ENCODE measurements around the gene CD99.

- TF ChIP-seq CTCF (IDR thresholded peaks at IDR 0.05) (no peak), POLR2A (IDR thresholded peaks at IDR 0.05) (no peak)
Observed at GRCh38 chrX:2761246-2761645, 70.2 kb downstream of the CD99 start.

Measured in testis (tissue), 2 donors.